Measurements from ENCODE around the gene ANAPC2. TPM values are rescaled to one million over a fixed set of nuclear protein-coding genes. Genes with fewer than 3 reads are reported as not detected.

ANAPC2 gene
- total RNA-seq, 2 donors from 2014 or later = 66.5 to 69.2 TPM

DNA sequence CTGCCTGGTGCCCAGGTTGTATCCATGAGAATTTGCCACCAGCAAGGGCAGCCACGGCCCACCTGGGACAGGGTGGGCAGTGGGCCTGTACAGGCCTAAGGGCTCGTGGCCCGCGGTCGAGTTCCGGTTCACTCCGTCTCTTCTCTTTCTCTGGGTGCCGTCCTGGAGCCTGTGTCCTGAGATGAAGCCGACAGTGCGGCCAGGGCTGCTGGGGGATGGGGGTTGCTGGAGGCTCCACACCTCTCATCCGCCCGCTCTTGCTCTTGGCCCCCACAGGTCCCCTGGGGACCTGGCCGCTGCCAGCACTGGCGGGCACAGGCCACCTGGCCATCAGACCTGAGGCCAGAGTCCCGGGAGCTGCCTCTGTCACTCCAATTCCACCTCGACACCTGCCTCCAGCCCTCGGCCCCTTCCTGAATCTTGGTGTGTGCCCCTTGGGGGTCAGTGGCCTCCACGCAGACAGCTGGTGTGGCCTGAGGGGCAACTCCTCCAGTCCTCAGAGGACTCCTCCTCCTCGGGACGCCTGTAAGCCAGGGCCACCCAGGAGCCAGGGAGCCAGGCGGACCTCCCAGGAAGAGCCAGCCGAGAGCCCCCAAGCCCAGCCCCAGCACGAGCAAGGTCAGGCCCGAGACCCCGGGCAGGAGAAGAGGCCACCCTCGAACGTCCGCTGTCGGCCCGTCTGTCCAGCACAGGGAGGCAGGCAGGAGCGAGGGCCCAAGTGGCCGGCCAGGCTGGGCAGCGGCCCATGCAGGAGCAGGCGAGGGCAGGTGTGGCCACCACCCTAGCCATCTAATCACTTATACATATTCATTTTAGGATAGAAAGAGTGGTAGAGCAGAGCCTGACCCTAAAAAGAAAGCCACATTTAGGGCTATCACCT, 23.8 kb downstream of the ANAPC2 start:
- H3K27me3 Mint-ChIP-seq (ENCODE audit: insufficient read depth) = peaks cover 91% of the 10 kb centered on the region

DNA sequence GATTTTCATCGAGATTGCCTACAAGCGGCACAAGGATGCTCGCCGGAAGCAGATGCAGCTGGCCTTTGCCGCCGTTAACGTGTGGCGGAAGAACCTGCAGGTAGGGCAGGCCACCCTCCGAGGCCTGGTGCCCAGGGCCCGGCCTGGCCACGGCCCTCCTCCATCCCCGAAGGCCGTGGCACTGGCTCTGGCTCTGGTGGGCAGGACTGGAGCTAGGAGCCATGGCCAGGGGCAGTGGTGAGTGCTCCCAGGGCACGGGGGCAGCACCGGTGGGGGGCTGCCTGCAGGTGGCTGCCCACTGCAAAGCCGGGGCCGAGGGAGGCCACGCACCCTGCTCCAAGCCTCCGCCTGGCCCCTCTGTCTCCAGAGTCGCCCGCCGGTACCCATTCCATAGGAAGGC, 24.6 kb downstream of the ANAPC2 start:
- no peak for DNase-seq
- Histone ChIP-seq H3K36me3 (ENCODE audit: control insufficient read depth, insufficient read depth, low read length) (no peaks in the 10 kb centered on the region), H3K27ac (ENCODE audit: low read depth, low read length) (no peak overlapping the region), H3K9me3 (ENCODE audit: control insufficient read depth, low read length) (no peaks in the 10 kb centered on the region), H3K27me3 (ENCODE audit: control insufficient read depth, insufficient read depth, low read length, poor library complexity, severe bottlenecking) (peaks cover 100% of the 10 kb centered on the region), H3K4me3 (ENCODE audit: low read length) (no peak overlapping the region), H3K4me1 (ENCODE audit: control insufficient read depth, insufficient read depth, low read length) (no peaks in the 10 kb centered on the region), H3K9ac (ENCODE audit: extremely low read depth, low read length, poor library complexity, severe bottlenecking) (no peak overlapping the region)
- Mint-ChIP-seq H3K4me1 (no peaks in the 10 kb centered on the region), H3K27ac (no peak overlapping the region), H3K27me3 (ENCODE audit: insufficient read depth) (peaks cover 94% of the 10 kb centered on the region), H3K9me3 (no peaks in the 10 kb centered on the region), H3K4me3 (peak overlapping the region; percentile 32), H3K36me3 (ENCODE audit: low read depth) (no peaks in the 10 kb centered on the region)
- TF ChIP-seq, protein P1, sequence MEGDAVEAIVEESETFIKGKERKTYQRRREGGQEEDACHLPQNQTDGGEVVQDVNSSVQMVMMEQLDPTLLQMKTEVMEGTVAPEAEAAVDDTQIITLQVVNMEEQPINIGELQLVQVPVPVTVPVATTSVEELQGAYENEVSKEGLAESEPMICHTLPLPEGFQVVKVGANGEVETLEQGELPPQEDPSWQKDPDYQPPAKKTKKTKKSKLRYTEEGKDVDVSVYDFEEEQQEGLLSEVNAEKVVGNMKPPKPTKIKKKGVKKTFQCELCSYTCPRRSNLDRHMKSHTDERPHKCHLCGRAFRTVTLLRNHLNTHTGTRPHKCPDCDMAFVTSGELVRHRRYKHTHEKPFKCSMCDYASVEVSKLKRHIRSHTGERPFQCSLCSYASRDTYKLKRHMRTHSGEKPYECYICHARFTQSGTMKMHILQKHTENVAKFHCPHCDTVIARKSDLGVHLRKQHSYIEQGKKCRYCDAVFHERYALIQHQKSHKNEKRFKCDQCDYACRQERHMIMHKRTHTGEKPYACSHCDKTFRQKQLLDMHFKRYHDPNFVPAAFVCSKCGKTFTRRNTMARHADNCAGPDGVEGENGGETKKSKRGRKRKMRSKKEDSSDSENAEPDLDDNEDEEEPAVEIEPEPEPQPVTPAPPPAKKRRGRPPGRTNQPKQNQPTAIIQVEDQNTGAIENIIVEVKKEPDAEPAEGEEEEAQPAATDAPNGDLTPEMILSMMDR (conservative IDR thresholded peaks at IDR 0.05) = no peak
- WGBS, 2 experiments (ENCODE audit: insufficient coverage in 1 of 2, insufficient read length in 1 of 2) = 91 to 96% methylated on average over 16 to 22 of the region's 22 CpGs

More for the DNA sequence above, 23.8 kb downstream of the ANAPC2 start:
- no peak for DNase-seq
- H3K9me3 Mint-ChIP-seq = no peaks in the 10 kb centered on the region
- TF ChIP-seq, protein P1 (conservative IDR thresholded peaks at IDR 0.05) = no peak
- Histone ChIP-seq H3K27ac (ENCODE audit: low read depth, low read length) (no peak overlapping the region), H3K4me3 (ENCODE audit: low read length) (no peak overlapping the region), H3K9me3 (ENCODE audit: control insufficient read depth, low read length) (no peaks in the 10 kb centered on the region), H3K27me3 (ENCODE audit: control insufficient read depth, insufficient read depth, low read length, poor library complexity, severe bottlenecking) (peaks cover 100% of the 10 kb centered on the region), H3K4me1 (ENCODE audit: control insufficient read depth, insufficient read depth, low read length) (no peaks in the 10 kb centered on the region), H3K9ac (ENCODE audit: extremely low read depth, low read length, poor library complexity, severe bottlenecking) (no peak overlapping the region), H3K36me3 (ENCODE audit: control insufficient read depth, insufficient read depth, low read length) (no peaks in the 10 kb centered on the region)
- H3K4me1 Mint-ChIP-seq = no peaks in the 10 kb centered on the region
- no peak overlapping the region for H3K4me3 Mint-ChIP-seq
- no peak overlapping the region for H3K27ac Mint-ChIP-seq
- H3K36me3 Mint-ChIP-seq (ENCODE audit: low read depth) = no peaks in the 10 kb centered on the region
- WGBS, 2 experiments (ENCODE audit: insufficient coverage in 1 of 2, insufficient read length in 1 of 2) = 87 to 89% methylated on average over 12 to 33 of the region's 34 CpGs

DNA sequence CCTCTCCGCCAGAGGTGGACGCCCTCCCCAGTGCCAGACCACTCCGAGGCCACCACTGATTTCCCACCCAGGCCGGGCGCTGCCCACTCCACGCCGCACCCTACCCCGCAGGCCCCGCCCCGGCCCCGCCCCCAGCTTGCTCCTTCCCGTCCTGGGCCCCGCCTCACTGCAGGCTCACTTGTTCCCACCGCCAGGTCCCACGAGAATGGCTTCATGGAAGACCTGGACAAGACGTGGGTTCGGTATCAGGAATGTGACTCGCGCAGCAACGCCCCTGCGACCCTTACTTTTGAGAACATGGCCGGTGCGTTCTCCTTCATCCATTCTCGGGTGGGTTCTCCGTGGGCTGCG, 25.0 kb downstream of the ANAPC2 start:
- Histone ChIP-seq H3K27ac (ENCODE audit: low read depth, low read length) (no peak overlapping the region), H3K4me1 (ENCODE audit: control insufficient read depth, insufficient read depth, low read length) (no peaks in the 10 kb centered on the region), H3K4me3 (ENCODE audit: low read length) (no peak overlapping the region), H3K27me3 (ENCODE audit: control insufficient read depth, insufficient read depth, low read length, poor library complexity, severe bottlenecking) (peaks cover 100% of the 10 kb centered on the region), H3K9ac (ENCODE audit: extremely low read depth, low read length, poor library complexity, severe bottlenecking) (no peak overlapping the region), H3K9me3 (ENCODE audit: control insufficient read depth, low read length) (no peaks in the 10 kb centered on the region), H3K36me3 (ENCODE audit: control insufficient read depth, insufficient read depth, low read length) (no peaks in the 10 kb centered on the region)
- no peak overlapping the region for H3K27ac Mint-ChIP-seq
- peaks cover 95% of the 10 kb centered on the region for H3K27me3 Mint-ChIP-seq (ENCODE audit: insufficient read depth)
- WGBS, 2 experiments (ENCODE audit: insufficient coverage in 1 of 2, insufficient read length in 1 of 2) = 41 to 58% methylated on average over 15 to 26 of the region's 26 CpGs
- no peaks in the 10 kb centered on the region for H3K9me3 Mint-ChIP-seq
- H3K4me3 Mint-ChIP-seq = peak overlapping the region; percentile 32
- DNase-seq = peak; percentile 71
- H3K4me1 Mint-ChIP-seq = no peaks in the 10 kb centered on the region
- TF ChIP-seq, protein P1 (conservative IDR thresholded peaks at IDR 0.05) = no peak
- no peaks in the 10 kb centered on the region for H3K36me3 Mint-ChIP-seq (ENCODE audit: low read depth)
